ENCODE results near the gene AGR2.

- TF ChIP-seq CTCF (IDR thresholded peaks at IDR 0.05), result no peak
- no peak for TF ChIP-seq POLR2A (IDR thresholded peaks at IDR 0.05)
Measured at GRCh38 chr7:16785846-16786245, 19.0 kb downstream of the AGR2 start.

Data from stomach (tissue), 4 donors.